BLaER1 treated with 17β-estradiol and CSF1 and Interleukin-3, amounts not matched to agents 10 nM and 100 nM (cell line): ENCODE data around the gene ANKRD13A.

Experiments used
- H3K27ac ChIP-seq, 11 experiments: shearing (Covaris generic); formaldehyde crosslinking; 2 replicates each; pipeline ENCODE4 v1.8.1; 2022
- H3K27me3 ChIP-seq, 11 experiments: shearing (Covaris generic); formaldehyde crosslinking; 2 replicates each; pipeline ENCODE4 v1.8.1; 2022
- H3K36me3 ChIP-seq, 11 experiments: shearing (Covaris generic); formaldehyde crosslinking; 2 replicates each; pipeline ENCODE4 v1.8.1; 2022
- H3K4me1 ChIP-seq, 10 experiments: shearing (Covaris generic); formaldehyde crosslinking; 2 replicates each; pipeline ENCODE4 v1.8.1; 2022
- H3K4me2 ChIP-seq, 11 experiments: shearing (Covaris generic); formaldehyde crosslinking; 2 replicates each; pipeline ENCODE4 v1.8.1; 2022
- H3K4me3 ChIP-seq, 10 experiments: shearing (Covaris generic); formaldehyde crosslinking; 2 replicates each; pipeline ENCODE4 v1.8.1; 2022
- H3K9ac ChIP-seq, 11 experiments: shearing (Covaris generic); formaldehyde crosslinking; 2 replicates each; pipeline ENCODE4 v1.8.1; 2022
- H3K9me3 ChIP-seq, 11 experiments: shearing (Covaris generic); formaldehyde crosslinking; replicated peaks in 1 of 11; 2 replicates each; pipeline ENCODE4 v1.8.1; 2022
- H4K20me1 ChIP-seq, 11 experiments: shearing (Covaris generic); formaldehyde crosslinking; 2 replicates each; pipeline ENCODE4 v1.8.1; 2022
- Cebpa-rat ChIP-seq, 11 experiments: shearing (Covaris generic); IDR thresholded peaks; 2 replicates each; pipeline ENCODE4 v1.8.1; 2022

ANKRD13A gene

DNA sequence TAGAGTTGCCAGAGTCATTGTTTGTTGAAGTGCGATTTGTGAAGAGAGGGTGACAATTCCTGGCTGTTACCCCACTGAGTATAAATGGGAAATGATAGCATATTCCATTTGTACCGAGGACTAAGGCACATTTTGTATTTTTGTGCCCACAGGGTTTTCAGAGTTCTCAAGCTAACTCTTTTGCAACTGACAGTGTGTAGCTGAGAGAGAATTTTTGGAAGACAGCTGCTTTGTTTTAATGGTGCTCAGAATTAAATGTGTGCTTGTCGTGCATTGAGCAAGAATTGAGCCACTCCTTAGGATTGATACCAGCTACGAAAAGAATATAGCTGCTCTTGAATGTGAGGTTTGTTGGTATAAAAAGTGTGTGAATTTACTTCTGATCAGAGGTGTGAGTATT lies 21.7 kb downstream of the ANKRD13A start:
- H3K36me3 ChIP-seq, result peaks cover 94 to 100% (median 99%) of the 10 kb centered on the region in 11 experiments
- H3K9me3 ChIP-seq, result no peaks in the 10 kb centered on the region
- no peak for TF ChIP-seq Cebpa-rat (IDR thresholded peaks at IDR 0.05)
- H3K4me2 ChIP-seq, result no peak overlapping the region
- H3K4me1 ChIP-seq, result peaks cover 0 to 22% (median under 1%) of the 10 kb centered on the region in 10 experiments; a peak in 7 of 20 replicates
- H3K4me3 ChIP-seq, result no peak overlapping the region
- H3K27me3 ChIP-seq, result no peaks in the 10 kb centered on the region
- no peak overlapping the region for H3K9ac ChIP-seq
- H4K20me1 ChIP-seq, result peaks cover 0 to 11% (median 0%) of the 10 kb centered on the region in 11 experiments; a peak in 6 of 22 replicates
- no peak overlapping the region for H3K27ac ChIP-seq

DNA sequence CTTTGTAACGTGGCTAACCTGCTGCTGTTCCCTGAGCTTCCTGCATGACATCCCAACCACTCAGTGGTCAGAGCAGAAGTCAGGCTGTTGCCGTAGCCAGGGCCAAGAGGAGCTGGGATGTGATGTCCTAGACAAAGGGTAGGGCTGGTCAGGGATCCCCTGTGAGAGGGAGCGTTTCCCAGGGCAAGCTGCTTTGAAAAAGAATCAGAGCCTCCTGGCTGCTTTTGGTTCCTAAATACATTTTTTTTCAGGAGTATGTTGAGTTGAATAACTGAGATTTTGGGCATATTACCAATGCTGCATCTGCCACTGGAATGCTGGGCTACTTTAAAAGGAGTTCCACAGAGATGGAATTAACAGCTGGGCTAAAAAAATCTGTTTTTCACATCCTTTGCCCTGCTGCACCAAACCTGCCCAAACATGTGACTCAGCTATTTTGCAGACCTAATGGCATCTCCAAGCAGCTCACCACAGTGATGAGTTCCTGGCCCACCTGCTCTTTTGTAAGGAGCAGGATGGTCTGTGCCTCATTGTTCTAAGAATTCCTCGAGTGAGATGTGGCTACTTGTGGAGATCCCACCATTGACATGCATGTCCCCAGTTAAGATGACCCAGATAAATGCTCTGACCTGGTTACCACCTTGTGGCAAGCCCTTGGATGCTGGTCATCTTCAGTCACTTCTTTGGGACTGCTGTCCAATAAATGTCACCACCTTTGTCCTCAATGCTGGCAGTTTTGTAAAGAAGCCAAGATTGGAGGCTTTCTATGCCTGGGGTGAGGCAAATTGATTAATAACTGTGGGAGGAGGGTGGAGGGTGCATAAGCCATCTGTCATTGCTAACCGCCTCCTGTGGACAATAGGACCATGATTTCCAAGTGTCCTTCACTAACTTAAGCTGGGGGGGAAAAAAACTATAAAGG lies 24.1 kb downstream of the ANKRD13A start:
- no peaks in the 10 kb centered on the region for H3K9me3 ChIP-seq
- H3K4me2 ChIP-seq, result no peak overlapping the region
- peaks cover 0 to 29% (median 0%) of the 10 kb centered on the region in 10 experiments; a peak in 7 of 20 replicates for H3K4me1 ChIP-seq
- H3K27ac ChIP-seq, result peak overlapping the region in 1 of 11 experiments; percentile 5; a peak in 1 of 22 replicates
- TF ChIP-seq Cebpa-rat (IDR thresholded peaks at IDR 0.05), result no peak
- H4K20me1 ChIP-seq, result peaks cover 0 to 11% (median 0%) of the 10 kb centered on the region in 11 experiments; a peak in 5 of 22 replicates
- no peaks in the 10 kb centered on the region for H3K27me3 ChIP-seq
- peaks cover 93 to 100% (median 99%) of the 10 kb centered on the region in 11 experiments for H3K36me3 ChIP-seq
- no peak overlapping the region for H3K4me3 ChIP-seq
- no peak overlapping the region for H3K9ac ChIP-seq

DNA sequence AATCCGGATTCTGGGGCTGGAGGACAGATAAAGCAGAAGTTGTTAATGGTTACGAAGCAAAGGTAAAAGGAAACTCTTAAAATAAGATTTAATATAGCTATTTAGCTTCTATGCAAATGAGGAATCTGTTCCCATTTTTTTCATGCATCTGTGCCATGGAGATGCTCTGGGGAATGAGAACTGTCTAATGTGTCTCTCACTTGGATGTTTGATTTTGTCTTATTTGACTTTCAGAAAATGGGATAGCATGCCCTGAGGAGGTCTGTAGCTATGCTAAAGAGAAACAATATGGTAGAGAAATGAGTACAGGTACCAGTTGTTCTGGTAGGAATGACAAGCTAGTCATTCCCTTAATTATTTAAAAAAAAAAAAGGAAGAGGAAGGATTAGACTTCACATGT lies 24.8 kb downstream of the ANKRD13A start:
- Histone ChIP-seq H3K9ac (no peak overlapping the region), H4K20me1 (peaks cover 0 to 11% (median 0%) of the 10 kb centered on the region in 11 experiments; a peak in 5 of 22 replicates), H3K9me3 (no peaks in the 10 kb centered on the region), H3K27me3 (no peaks in the 10 kb centered on the region), H3K36me3 (peaks cover 93 to 100% (median 99%) of the 10 kb centered on the region in 11 experiments), H3K4me3 (no peak overlapping the region), H3K4me1 (peaks cover 0 to 29% (median 0%) of the 10 kb centered on the region in 10 experiments; a peak in 7 of 20 replicates), H3K4me2 (peak overlapping the region in 2 of 11 experiments; percentile 5 to 52; a peak in 3 of 22 replicates), H3K27ac (no peak overlapping the region)
- TF ChIP-seq Cebpa-rat (IDR thresholded peaks at IDR 0.05), result no peak

DNA sequence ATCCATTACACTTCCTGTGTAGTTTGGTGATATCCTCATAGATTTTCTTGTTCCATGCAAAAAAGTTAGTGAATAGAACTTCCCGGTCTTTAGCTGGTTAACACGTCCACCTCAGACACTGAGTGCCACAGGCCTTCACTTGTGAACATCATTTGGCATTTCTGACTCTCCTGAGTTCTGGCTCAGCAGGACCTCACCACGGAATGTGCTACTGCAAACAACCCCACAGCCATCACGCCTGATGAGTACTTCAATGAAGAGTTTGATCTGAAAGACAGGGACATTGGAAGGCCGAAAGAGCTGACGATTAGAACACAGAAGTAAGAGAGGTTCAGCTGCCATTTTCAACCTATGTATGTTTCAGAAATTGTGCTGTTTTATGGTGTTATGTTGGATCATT lies 29.1 kb downstream of the ANKRD13A start:
- Histone ChIP-seq H3K9me3 (no peaks in the 10 kb centered on the region), H3K27ac (no peak overlapping the region), H3K36me3 (peaks cover 91 to 100% (median 95%) of the 10 kb centered on the region in 11 experiments), H3K4me2 (no peak overlapping the region), H3K4me3 (no peak overlapping the region), H3K4me1 (peaks cover 0 to 23% (median 0%) of the 10 kb centered on the region in 10 experiments; a peak in 4 of 20 replicates), H3K9ac (no peak overlapping the region), H3K27me3 (no peaks in the 10 kb centered on the region), H4K20me1 (peaks cover 0 to 6% (median 0%) of the 10 kb centered on the region in 11 experiments; a peak in 4 of 22 replicates)
- no peak for TF ChIP-seq Cebpa-rat (IDR thresholded peaks at IDR 0.05)

DNA sequence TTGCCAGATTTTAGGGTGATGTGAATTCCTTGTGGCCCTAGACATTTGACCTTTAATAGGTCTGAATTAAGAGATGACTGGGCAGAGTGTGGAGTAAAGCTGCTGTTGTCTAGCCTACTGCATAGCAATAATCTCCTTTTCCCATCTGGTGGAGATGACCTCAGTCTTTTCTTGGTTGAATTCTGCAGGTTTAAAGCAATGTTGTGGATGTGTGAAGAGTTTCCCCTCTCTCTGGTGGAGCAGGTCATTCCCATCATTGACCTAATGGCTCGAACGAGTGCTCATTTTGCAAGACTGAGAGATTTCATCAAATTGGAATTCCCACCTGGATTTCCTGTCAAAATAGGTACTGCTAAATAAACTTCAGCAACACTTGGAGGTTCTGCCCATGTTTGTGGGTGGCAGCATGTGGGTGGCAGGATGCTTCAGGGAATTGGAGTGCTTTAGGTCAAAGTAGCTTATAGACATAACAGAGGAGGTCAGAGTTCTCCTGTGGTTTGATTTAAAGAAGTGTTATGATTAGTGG lies 30.1 kb downstream of the ANKRD13A start:
- H3K27ac ChIP-seq, result no peak overlapping the region
- H4K20me1 ChIP-seq, result peaks cover 0 to 1% (median 0%) of the 10 kb centered on the region in 11 experiments; a peak in 3 of 22 replicates
- TF ChIP-seq Cebpa-rat (IDR thresholded peaks at IDR 0.05), result no peak
- H3K9ac ChIP-seq, result no peak overlapping the region
- H3K4me3 ChIP-seq, result no peak overlapping the region
- H3K4me2 ChIP-seq, result no peak overlapping the region
- no peaks in the 10 kb centered on the region for H3K9me3 ChIP-seq
- no peaks in the 10 kb centered on the region for H3K27me3 ChIP-seq
- H3K4me1 ChIP-seq, result peaks cover 0 to 13% (median 0%) of the 10 kb centered on the region in 10 experiments; a peak in 4 of 20 replicates
- H3K36me3 ChIP-seq, result peaks cover 89 to 100% (median 95%) of the 10 kb centered on the region in 11 experiments

DNA sequence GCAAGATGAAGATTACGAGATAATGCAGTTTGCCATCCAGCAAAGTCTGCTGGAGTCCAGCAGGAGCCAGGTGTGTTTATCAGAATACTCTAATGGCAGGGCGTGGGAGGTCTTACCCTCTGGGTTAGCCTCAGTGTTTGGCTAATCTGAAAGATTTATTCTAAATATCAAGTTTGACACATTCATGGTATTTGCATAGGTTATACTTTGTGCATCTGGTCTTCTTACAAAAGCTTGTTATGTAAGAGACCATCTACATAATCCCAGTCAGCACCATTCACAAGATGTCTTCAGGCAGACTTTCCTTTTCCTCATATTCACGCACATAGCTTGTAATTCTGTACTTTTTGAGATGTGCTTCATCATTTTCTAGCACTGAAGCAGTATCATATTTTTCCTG lies 34.7 kb downstream of the ANKRD13A start:
- Histone ChIP-seq H3K27ac (no peak overlapping the region), H3K27me3 (no peaks in the 10 kb centered on the region), H3K9ac (no peak overlapping the region), H3K4me1 (peaks cover 13 to 27% (median 23%) of the 10 kb centered on the region in 10 experiments), H3K4me2 (no peak overlapping the region), H4K20me1 (peaks cover 0 to 22% (median 3%) of the 10 kb centered on the region in 11 experiments; a peak in 6 of 22 replicates), H3K9me3 (no peaks in the 10 kb centered on the region), H3K36me3 (peaks cover 87 to 100% (median 95%) of the 10 kb centered on the region in 11 experiments), H3K4me3 (no peak overlapping the region)
- no peak for TF ChIP-seq Cebpa-rat (IDR thresholded peaks at IDR 0.05)

DNA sequence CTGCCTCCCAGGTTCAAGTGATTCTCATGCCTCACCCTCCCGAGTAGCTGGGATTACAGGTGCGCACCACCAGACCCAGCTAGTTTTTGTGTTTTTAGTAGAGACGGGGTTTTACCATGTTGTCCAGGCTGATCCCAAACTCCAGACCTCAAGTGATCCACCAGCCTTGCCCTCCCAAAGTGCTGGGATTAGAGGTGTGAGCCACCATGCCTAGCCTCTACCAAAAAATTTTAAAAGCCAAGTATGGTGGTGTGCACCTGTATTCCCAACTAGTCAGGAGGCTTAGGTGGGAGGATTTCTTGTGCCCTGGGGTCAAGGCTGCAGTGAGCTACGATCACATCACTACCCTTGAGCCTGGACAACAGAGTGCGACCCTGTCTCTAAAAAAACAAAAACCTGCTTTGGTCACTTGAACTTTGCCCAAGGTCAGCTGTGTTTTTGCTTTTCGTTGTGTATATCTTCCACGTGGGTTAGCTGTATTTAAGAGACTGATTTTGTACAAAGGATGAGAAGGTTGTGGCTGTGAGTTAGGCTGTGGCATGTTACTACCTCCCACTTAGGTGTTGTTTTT lies 36.4 kb downstream of the ANKRD13A start:
- Histone ChIP-seq H3K27ac (no peak overlapping the region), H3K9me3 (no peaks in the 10 kb centered on the region), H3K9ac (no peak overlapping the region), H3K27me3 (no peaks in the 10 kb centered on the region), H4K20me1 (peaks cover 0 to 31% (median 3%) of the 10 kb centered on the region in 11 experiments; a peak in 6 of 22 replicates), H3K4me1 (peaks cover 30 to 44% (median 40%) of the 10 kb centered on the region in 10 experiments), H3K4me3 (no peak overlapping the region), H3K4me2 (no peak overlapping the region), H3K36me3 (peaks cover 71 to 86% (median 83%) of the 10 kb centered on the region in 11 experiments)
- TF ChIP-seq Cebpa-rat (IDR thresholded peaks at IDR 0.05), result no peak

DNA sequence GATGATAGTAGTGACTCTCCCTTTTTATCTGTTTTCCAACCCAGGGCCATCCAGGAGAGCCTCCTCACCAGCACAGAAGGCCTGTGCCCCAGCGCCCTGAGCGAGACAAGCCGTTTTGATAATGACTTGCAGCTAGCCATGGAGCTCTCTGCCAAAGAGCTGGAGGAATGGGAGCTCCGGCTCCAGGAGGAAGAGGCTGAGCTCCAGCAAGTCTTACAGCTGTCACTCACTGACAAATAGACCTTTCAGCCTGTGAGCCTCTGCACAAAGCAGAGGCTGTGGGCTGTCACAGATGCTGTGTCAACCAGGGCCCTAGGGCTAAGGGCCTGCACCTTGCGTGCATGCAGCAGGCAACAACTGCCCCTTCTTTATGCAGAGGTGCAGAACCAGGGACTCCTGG lies 38.1 kb downstream of the ANKRD13A start:
- peaks cover 59 to 86% (median 77%) of the 10 kb centered on the region in 11 experiments for H3K36me3 ChIP-seq
- peak overlapping the region in 8 of 11 experiments; percentile 1 to 50 (median 35); a peak in 12 of 22 replicates for H3K4me2 ChIP-seq
- peaks cover 46 to 61% (median 56%) of the 10 kb centered on the region in 10 experiments for H3K4me1 ChIP-seq
- peaks cover 0 to 31% (median 3%) of the 10 kb centered on the region in 11 experiments; a peak in 6 of 22 replicates for H4K20me1 ChIP-seq
- no peak overlapping the region for H3K9ac ChIP-seq
- H3K4me3 ChIP-seq, result no peak overlapping the region
- peak overlapping the region in 2 of 11 experiments; percentile 3 to 16; a peak in 2 of 22 replicates for H3K27ac ChIP-seq
- no peak for TF ChIP-seq Cebpa-rat (IDR thresholded peaks at IDR 0.05)
- no peaks in the 10 kb centered on the region for H3K9me3 ChIP-seq
- H3K27me3 ChIP-seq, result no peaks in the 10 kb centered on the region
